Measurements from ENCODE around the gene LSM11. TPM values are rescaled to one million over a fixed set of nuclear protein-coding genes. Genes with fewer than 3 reads are reported as not detected.

LSM11 gene
- total and polyA plus RNA-seq, 11 donors: 0.42 to 3.1 (median 1.9) TPM

DNA sequence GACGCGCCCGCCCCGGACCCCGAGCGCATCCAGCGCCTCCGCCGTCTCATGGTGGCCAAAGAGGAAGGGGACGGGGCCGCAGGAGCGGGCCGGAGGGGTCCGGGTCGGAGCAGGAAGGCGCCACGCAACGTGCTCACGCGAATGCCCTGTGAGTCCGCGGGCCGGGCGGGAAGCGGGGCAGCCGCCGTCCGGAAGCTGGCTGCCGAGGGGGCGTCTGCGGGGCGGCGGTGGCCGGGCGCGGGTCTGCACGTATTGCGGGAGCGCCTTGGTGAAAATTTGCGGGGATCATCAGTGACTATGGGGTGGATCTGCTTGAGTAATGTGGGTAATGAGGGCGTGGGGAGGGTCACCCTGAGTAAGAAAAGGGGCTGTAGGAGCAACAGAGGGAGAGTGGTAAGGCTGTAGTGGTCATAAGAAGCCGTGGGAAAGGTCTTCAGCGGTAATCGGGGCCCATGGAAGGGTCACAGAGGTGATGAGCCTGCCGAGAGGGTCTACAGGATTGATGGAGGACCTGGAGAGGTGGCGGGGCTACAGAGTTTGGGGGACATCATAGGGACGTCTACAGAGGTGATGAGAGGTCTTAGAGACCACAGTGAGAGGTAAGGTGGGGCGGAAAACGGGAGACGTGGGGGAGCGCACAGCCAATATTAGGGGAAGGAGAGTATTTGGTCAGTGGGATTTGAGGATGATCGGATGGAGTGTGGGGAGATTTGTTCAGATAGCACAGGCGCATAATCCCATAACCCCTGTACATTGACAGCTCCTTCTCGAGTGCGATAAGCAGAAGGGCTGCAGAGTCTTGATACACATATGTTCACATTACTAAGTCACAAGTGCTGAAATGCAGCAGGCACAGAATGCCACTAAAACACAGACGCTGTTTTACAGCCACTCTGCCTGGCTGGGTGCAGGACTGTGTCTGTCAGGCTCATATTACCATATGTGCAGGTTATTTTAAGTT is 819 bp downstream of the LSM11 start:
- 3 to 6% (median 5%) methylated on average over 32 to 56 of the region's 56 CpGs for WGBS, 4 donors
- Histone ChIP-seq H3K27me3 (no peaks in the 10 kb centered on the region), H3K27ac (peak overlapping the region in 6 of 12 donors; percentile 41 to 78 (median 62)), H3K4me1 (peaks cover 0 to 19% (median 10%) of the 10 kb centered on the region in 12 donors), H3K4me3 (peak overlapping the region; percentile 66 to 97 (median 84)), H3K36me3 (peaks cover 0 to 8% (median 6%) of the 10 kb centered on the region in 9 donors), H3K9me3 (no peaks in the 10 kb centered on the region)
- ATAC-seq: peak in 2 of 4 donors; percentile 3 to 8
- intact Hi-C loops (cut with DNase I): loop anchor here in 6 of 10 donors (5.0 to 10.0 kb wide), 5 partner anchors 77 to 600 kb away; partner anchors contain the start of gene MED7 (in 1 of the 6)
- DNase-seq: peak in 4 of 5 donors; percentile 15 to 72 (median 30)
- TF ChIP-seq POLR2A (IDR thresholded peaks at IDR 0.05): no peak
- TF ChIP-seq, protein P1, sequence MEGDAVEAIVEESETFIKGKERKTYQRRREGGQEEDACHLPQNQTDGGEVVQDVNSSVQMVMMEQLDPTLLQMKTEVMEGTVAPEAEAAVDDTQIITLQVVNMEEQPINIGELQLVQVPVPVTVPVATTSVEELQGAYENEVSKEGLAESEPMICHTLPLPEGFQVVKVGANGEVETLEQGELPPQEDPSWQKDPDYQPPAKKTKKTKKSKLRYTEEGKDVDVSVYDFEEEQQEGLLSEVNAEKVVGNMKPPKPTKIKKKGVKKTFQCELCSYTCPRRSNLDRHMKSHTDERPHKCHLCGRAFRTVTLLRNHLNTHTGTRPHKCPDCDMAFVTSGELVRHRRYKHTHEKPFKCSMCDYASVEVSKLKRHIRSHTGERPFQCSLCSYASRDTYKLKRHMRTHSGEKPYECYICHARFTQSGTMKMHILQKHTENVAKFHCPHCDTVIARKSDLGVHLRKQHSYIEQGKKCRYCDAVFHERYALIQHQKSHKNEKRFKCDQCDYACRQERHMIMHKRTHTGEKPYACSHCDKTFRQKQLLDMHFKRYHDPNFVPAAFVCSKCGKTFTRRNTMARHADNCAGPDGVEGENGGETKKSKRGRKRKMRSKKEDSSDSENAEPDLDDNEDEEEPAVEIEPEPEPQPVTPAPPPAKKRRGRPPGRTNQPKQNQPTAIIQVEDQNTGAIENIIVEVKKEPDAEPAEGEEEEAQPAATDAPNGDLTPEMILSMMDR (IDR thresholded peaks at IDR 0.05): no peak

GRCh38 chr5:157745041-157745456 is 1.5 kb downstream of the LSM11 start:
- intact Hi-C loops (cut with DNase I): loop anchor here in 3 of 10 donors (10.0 kb wide), 3 partner anchors 310 to 600 kb away; partner anchors contain the start of gene MED7 (in 1 of the 3)
- peaks cover 0 to 19% (median 10%) of the 10 kb centered on the region in 12 donors for H3K4me1 ChIP-seq
- 59 to 81% (median 70%) methylated on average over 4 of the region's 4 CpGs for WGBS, 4 donors
- peak overlapping the region in 1 of 12 donors; percentile 78 for H3K27ac ChIP-seq
- H3K9me3 ChIP-seq: no peaks in the 10 kb centered on the region
- H3K27me3 ChIP-seq: no peaks in the 10 kb centered on the region
- H3K36me3 ChIP-seq: peaks cover 0 to 2% (median 0%) of the 10 kb centered on the region in 9 donors
- ATAC-seq (no peak), DNase-seq (no peak)
- peak overlapping the region in 7 of 12 donors; percentile 66 to 97 (median 85) for H3K4me3 ChIP-seq
- TF ChIP-seq POLR2A (IDR thresholded peaks at IDR 0.05): no peak
- TF ChIP-seq, protein P1 (IDR thresholded peaks at IDR 0.05): no peak

DNA sequence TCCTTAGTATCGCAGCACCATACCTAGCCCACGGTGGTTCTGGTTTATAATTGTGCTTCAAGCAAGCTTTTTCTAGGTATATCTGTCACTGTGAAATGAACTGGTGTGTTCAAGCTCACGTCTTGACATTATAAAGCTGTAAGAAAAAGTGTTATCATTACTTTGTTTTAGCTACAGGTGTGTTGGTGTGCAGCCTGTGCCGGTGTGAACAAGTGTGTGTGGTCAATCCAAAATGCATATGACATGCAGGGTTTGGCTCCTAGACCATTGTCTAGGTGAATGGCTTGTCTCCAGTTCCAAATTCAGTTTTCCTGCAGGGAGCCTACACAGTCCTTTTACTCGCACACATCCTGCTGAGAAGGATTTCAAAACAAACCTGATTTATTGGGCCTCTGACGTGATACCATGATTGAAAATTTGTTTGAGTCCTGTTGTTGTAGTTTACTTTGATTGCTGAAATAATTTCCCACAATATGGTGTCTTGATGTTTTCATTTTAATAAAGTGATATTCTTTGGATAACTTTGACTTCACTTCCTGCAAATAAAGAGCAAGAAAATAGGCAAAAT is 3.7 kb downstream of the LSM11 start:
- H3K4me1 ChIP-seq: peaks cover 0 to 19% (median 10%) of the 10 kb centered on the region in 12 donors
- no peak for DNase-seq
- 82 to 88% (median 86%) methylated on average over 6 of the region's 6 CpGs for WGBS, 4 donors
- no peak overlapping the region for H3K27ac ChIP-seq
- no peaks in the 10 kb centered on the region for H3K9me3 ChIP-seq
- TF ChIP-seq, protein P1 (IDR thresholded peaks at IDR 0.05): no peak
- TF ChIP-seq POLR2A (IDR thresholded peaks at IDR 0.05): no peak
- intact Hi-C loops (cut with DNase I): loop anchor here in 3 of 10 donors (10.0 kb wide), 3 partner anchors 312 to 602 kb away; partner anchors contain the start of gene MED7 (in 1 of the 3)
- H3K4me3 ChIP-seq: no peak overlapping the region
- peaks cover 0 to 11% (median 5%) of the 10 kb centered on the region in 9 donors for H3K36me3 ChIP-seq
- no peak for ATAC-seq
- H3K27me3 ChIP-seq: no peaks in the 10 kb centered on the region
